ENCODE results near the gene CLEC7A. TPM values are rescaled to one million over a fixed set of nuclear protein-coding genes. Genes with fewer than 3 reads are reported as not detected.

Gene CLEC7A
- total and polyA plus RNA-seq, 11 donors, result 0.83 to 31.5 (median 1.9) TPM

DNA sequence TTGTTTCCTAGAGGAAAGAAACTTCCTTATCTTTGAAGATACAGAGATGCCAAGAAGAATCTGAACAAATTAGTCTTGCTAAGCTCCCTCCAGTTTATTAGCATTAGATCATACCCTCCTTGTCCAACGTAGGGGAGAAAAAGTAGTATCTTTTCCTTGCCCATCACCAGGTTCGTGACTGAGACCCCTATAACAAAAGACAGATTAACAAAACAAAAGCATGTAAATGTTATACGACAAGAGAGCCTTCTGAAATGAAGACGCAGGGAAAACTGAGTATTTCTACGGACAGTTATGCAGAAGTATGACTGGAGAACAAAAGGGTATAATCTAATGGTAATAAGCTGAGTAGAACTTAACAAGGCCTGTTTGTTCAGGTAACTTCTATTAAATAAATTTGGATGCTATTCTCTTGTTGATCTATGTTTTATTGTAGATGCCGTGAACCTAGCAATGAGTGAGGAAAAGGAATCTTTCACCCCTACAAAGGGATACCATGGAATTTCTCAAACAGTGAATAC lies 2.9 kb upstream of the CLEC7A start:
- WGBS, 4 donors, result 78 to 83% (median 82%) methylated on average over 6 of the region's 6 CpGs
- H3K27ac ChIP-seq, result no peak overlapping the region
- no peak for ATAC-seq
- H3K36me3 ChIP-seq, result no peaks in the 10 kb centered on the region
- DNase-seq, result no peak
- H3K27me3 ChIP-seq, result no peaks in the 10 kb centered on the region
- H3K9me3 ChIP-seq, result no peaks in the 10 kb centered on the region
- no peak overlapping the region for H3K4me3 ChIP-seq
- no peak for TF ChIP-seq POLR2A (IDR thresholded peaks at IDR 0.05)
- TF ChIP-seq, protein P1, sequence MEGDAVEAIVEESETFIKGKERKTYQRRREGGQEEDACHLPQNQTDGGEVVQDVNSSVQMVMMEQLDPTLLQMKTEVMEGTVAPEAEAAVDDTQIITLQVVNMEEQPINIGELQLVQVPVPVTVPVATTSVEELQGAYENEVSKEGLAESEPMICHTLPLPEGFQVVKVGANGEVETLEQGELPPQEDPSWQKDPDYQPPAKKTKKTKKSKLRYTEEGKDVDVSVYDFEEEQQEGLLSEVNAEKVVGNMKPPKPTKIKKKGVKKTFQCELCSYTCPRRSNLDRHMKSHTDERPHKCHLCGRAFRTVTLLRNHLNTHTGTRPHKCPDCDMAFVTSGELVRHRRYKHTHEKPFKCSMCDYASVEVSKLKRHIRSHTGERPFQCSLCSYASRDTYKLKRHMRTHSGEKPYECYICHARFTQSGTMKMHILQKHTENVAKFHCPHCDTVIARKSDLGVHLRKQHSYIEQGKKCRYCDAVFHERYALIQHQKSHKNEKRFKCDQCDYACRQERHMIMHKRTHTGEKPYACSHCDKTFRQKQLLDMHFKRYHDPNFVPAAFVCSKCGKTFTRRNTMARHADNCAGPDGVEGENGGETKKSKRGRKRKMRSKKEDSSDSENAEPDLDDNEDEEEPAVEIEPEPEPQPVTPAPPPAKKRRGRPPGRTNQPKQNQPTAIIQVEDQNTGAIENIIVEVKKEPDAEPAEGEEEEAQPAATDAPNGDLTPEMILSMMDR (IDR thresholded peaks at IDR 0.05), result no peak
- H3K4me1 ChIP-seq, result peaks cover 0 to 29% (median 0%) of the 10 kb centered on the region in 12 donors
- intact Hi-C loops (cut with DNase I), result no loop called here

DNA sequence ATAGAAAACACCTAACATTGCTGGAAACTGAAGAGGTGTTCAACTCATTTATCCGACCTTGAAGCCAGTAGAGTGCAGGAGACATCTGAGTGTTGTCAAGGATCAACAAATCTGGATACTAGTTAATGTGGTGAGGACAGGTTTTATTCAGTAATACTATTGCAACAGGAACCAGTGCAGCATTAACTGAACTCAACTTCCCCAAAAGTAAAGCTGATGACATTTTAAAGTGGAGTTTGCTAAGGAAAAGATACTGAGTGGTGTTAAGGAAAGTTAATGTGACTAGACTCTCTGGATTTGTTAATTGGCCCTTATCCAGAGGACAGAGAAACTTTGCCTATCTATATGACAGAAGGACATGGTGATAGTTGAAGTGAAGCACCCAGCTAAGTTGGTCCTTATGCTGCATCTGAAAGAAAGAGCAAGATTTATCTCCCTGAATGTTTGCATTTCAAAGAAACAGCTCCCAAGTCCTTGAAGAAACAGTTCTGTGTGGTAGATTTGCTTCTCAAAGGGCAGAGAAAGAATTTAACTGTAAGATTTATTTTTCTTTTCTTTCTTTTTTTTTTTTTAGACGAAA lies 1.2 kb upstream of the CLEC7A start:
- Histone ChIP-seq H3K36me3 (no peaks in the 10 kb centered on the region), H3K9me3 (no peaks in the 10 kb centered on the region), H3K27ac (peak overlapping the region in 3 of 12 donors; percentile 4 to 95 (median 19)), H3K4me1 (peaks cover 0 to 29% (median 0%) of the 10 kb centered on the region in 12 donors), H3K4me3 (no peak overlapping the region), H3K27me3 (no peaks in the 10 kb centered on the region)
- DNase-seq, result no peak
- peak in 2 of 4 donors; percentile 29 to 62 for ATAC-seq
- intact Hi-C loops (cut with DNase I), result no loop called here
- TF ChIP-seq, protein P1 (IDR thresholded peaks at IDR 0.05), result no peak
- TF ChIP-seq POLR2A (IDR thresholded peaks at IDR 0.05), result no peak
- WGBS, 4 donors, result 61 to 66% (median 65%) methylated on average over 2 of the region's 2 CpGs

DNA sequence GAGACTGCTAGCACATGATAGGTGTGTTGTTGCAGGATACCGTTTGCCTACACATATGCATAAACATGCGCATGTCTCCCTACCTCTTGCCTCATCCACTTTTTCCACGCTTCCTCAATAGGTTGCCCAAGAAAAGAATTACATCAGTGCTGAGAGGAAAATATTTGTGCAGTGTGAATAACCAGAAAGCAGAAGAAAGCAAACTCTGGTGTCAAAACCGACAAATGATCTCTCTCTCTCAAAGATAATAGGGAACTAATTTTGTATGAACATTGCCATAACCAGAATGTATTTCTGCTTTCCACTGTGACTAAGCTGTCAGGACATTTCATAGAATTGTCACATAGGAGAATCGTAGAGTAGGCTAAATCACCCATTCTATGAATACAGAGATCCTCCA lies 1.3 kb downstream of the CLEC7A start:
- Histone ChIP-seq H3K27ac (peak overlapping the region in 6 of 12 donors; percentile 27 to 95 (median 59)), H3K27me3 (no peaks in the 10 kb centered on the region), H3K36me3 (no peaks in the 10 kb centered on the region), H3K9me3 (no peaks in the 10 kb centered on the region), H3K4me3 (peak overlapping the region in 3 of 12 donors; percentile 14 to 58 (median 17)), H3K4me1 (peaks cover 0 to 29% (median 0%) of the 10 kb centered on the region in 12 donors)
- WGBS, 4 donors, result 70 to 80% (median 77%) methylated on average over 5 of the region's 5 CpGs
- no peak for TF ChIP-seq POLR2A (IDR thresholded peaks at IDR 0.05)
- TF ChIP-seq, protein P1 (IDR thresholded peaks at IDR 0.05), result no peak
- intact Hi-C loops (cut with DNase I), result no loop called here
- ATAC-seq (peak; percentile 51 to 84 (median 65)), DNase-seq (no peak)

DNA sequence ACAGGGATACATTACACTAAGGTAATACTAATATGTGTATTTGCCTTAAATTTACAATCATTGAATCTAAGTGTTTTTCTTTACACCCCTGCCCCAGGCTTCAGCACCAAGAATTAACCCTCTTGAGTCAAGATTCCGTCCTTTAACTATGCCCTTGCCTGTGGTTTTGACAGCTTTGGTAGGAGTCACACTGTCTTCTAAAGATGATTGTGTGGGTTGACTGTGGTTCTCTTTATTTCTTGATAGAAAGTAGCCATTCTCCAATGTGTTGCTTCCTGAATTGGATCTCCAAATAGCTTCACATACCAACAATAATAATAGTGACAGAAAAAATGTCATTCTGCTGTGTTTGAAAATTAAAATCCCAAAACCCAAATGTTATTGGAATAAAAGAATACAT lies 3.6 kb downstream of the CLEC7A start:
- H3K4me1 ChIP-seq, result peaks cover 0 to 13% (median 0%) of the 10 kb centered on the region in 12 donors
- no peaks in the 10 kb centered on the region for H3K27me3 ChIP-seq
- 42 to 83% (median 78%) methylated on average over 1 of the region's 1 CpG for WGBS, 4 donors
- no peak for ATAC-seq
- H3K36me3 ChIP-seq, result no peaks in the 10 kb centered on the region
- intact Hi-C loops (cut with DNase I), result no loop called here
- DNase-seq, result no peak
- TF ChIP-seq POLR2A (IDR thresholded peaks at IDR 0.05), result no peak
- H3K27ac ChIP-seq, result peak overlapping the region in 1 of 12 donors; percentile 0
- no peak overlapping the region for H3K4me3 ChIP-seq
- no peaks in the 10 kb centered on the region for H3K9me3 ChIP-seq
